ENCODE data around the gene PLPP4. TPM values are rescaled to one million over a fixed set of nuclear protein-coding genes. Genes with fewer than 3 reads are reported as not detected.

PLPP4 gene
- total RNA-seq, 1 experiment from 2014 or later: 10.7 TPM

- Histone ChIP-seq H3K36me3 (ENCODE audit: low read depth, low read length) (no peaks in the 10 kb centered on the region; the same call in 1 of the 2 replicates), H3K9me2 (replicated peaks; ENCODE audit: low read length) (no peaks in the 10 kb centered on the region), H3K27me3 (ENCODE audit: low read length) (no peaks in the 10 kb centered on the region), H3F3A (ENCODE audit: low read length, unreplicated experiment) (no peaks in the 10 kb centered on the region), H3K27ac (ENCODE audit: low read length) (peak overlapping the region; percentile 91), H3K9me3 (ENCODE audit: low read length) (no peaks in the 10 kb centered on the region), H3K79me2 (ENCODE audit: low read length) (no peaks in the 10 kb centered on the region), H3K4me1 (ENCODE audit: insufficient read depth, low read length) (peaks cover 37% of the 10 kb centered on the region), H3K4me2 (ENCODE audit: low read length) (no peak overlapping the region), H2AFZ (ENCODE audit: low read length) (no peak overlapping the region), H3K4me3 (ENCODE audit: low read length) (no peak overlapping the region), H3K9ac (ENCODE audit: low read length) (no peak overlapping the region), H4K20me1 (ENCODE audit: low read length) (no peaks in the 10 kb centered on the region)
- intact Hi-C loops (cut with micrococcal nuclease): loop anchor here (2.0 kb wide), 1 partner anchor 127 kb away; no protein-coding TSS in a partner anchor
- ATAC-seq (no peak), DNase-seq (peak; percentile 13)
- TF ChIP-seq, protein P1, sequence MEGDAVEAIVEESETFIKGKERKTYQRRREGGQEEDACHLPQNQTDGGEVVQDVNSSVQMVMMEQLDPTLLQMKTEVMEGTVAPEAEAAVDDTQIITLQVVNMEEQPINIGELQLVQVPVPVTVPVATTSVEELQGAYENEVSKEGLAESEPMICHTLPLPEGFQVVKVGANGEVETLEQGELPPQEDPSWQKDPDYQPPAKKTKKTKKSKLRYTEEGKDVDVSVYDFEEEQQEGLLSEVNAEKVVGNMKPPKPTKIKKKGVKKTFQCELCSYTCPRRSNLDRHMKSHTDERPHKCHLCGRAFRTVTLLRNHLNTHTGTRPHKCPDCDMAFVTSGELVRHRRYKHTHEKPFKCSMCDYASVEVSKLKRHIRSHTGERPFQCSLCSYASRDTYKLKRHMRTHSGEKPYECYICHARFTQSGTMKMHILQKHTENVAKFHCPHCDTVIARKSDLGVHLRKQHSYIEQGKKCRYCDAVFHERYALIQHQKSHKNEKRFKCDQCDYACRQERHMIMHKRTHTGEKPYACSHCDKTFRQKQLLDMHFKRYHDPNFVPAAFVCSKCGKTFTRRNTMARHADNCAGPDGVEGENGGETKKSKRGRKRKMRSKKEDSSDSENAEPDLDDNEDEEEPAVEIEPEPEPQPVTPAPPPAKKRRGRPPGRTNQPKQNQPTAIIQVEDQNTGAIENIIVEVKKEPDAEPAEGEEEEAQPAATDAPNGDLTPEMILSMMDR (conservative IDR thresholded peaks at IDR 0.05; ENCODE audit: low read depth, low read length): no peak
- TF ChIP-seq EZH2 (IDR thresholded peaks at IDR 0.05; ENCODE audit: low read length, unreplicated experiment): no peak
- TF ChIP-seq EZH2phosphoT487 (IDR thresholded peaks at IDR 0.05; ENCODE audit: borderline replicate concordance, low read length): no peak
- BruUV-seq (replicated peaks): no TSS peak
- CTCF ChIA-PET: no interaction called here
- POLR2A ChIA-PET (ENCODE audit: unreplicated experiment): interaction anchor here (0.6 kb wide), 1 partner anchor 187 kb away, joined by 26 read pairs; no protein-coding TSS in a partner anchor
These were observed 149.2 kb downstream of the PLPP4 start for GRCh38 chr10:120606051-120606764.

- ATAC-seq (peak; percentile 88), DNase-seq (peak; percentile 80)
- ChIA-PET POLR2A (ENCODE audit: unreplicated experiment) (no interaction called here), CTCF (no interaction called here)
- peaks cover 28% of the 10 kb centered on the region for H3K4me1 ChIP-seq (ENCODE audit: insufficient read depth, low read length)
- no peaks in the 10 kb centered on the region; the same call in 1 of the 2 replicates for H3K36me3 ChIP-seq (ENCODE audit: low read depth, low read length)
- TF ChIP-seq EZH2phosphoT487 (IDR thresholded peaks at IDR 0.05; ENCODE audit: borderline replicate concordance, low read length): no peak
- BruUV-seq (replicated peaks): no TSS peak
- H3K4me3 ChIP-seq (ENCODE audit: low read length): no peak overlapping the region
- H3K4me2 ChIP-seq (ENCODE audit: low read length): peak overlapping the region; percentile 63
- no peaks in the 10 kb centered on the region for H3K9me2 ChIP-seq (replicated peaks; ENCODE audit: low read length)
- H4K20me1 ChIP-seq (ENCODE audit: low read length): no peaks in the 10 kb centered on the region
- H3K9me3 ChIP-seq (ENCODE audit: low read length): no peaks in the 10 kb centered on the region
- H3K27me3 ChIP-seq (ENCODE audit: low read length): no peaks in the 10 kb centered on the region
- H2AFZ ChIP-seq (ENCODE audit: low read length): no peak overlapping the region
- peak overlapping the region; percentile 52; the same call in 1 of the 2 replicates for H3K9ac ChIP-seq (ENCODE audit: low read length)
- intact Hi-C loops (cut with micrococcal nuclease): loop anchor here (2.0 kb wide), 1 partner anchor 126 kb away; no protein-coding TSS in a partner anchor
- no peaks in the 10 kb centered on the region for H3F3A ChIP-seq (ENCODE audit: low read length, unreplicated experiment)
- no peaks in the 10 kb centered on the region for H3K79me2 ChIP-seq (ENCODE audit: low read length)
- peak overlapping the region; percentile 91 for H3K27ac ChIP-seq (ENCODE audit: low read length)
These were observed 150.1 kb downstream of the PLPP4 start for GRCh38 chr10:120607016-120607709.

DNA sequence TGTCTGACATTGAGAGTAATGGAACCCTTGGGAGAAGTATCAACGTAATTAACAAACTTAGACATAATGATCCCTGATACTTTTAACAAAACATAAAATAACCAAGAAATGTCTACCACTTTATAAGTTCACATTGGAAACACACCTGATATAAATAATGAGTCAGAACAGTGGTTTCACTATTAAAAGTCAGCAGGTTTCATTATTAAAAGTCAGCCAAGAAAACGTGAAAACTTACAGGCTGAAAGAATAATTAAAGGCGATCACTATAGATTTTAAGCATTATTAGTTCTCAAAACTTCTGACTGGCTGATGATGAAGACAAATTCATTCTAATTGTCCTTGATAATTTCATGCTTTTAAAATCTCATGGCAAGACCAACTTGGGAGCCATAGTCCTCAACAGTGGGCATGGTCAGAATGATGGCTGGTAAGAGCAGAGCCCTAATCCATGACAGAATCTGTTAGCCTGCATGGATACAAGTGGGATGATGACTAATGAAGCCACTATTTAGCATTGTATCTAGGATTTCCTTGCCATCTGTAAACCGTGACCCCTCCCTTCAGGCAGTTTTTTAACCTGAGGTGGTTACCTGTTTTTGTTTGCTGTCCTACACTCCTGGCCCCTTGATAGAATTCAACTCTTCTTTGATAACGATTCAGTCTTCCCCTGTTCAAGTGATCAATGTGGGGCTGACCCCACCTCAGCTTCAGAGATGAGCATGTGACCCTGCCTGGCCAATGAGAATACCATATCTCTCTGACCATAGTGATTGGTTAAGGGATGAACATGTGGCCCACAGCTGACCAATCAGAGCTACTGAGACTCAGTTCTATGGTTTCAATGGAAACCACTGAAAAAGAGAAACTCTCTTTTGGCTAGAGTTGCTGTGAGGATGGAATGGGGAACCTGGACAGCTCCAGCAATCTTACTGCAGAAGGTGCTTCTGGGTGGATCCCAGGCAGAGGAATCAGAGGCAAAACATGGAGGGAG, 151.0 kb downstream of the PLPP4 start:
- DNase-seq (peak; percentile 62), ATAC-seq (peak; percentile 67)
- TF ChIP-seq, protein P1 (conservative IDR thresholded peaks at IDR 0.05; ENCODE audit: low read depth, low read length): no peak
- TF ChIP-seq EZH2 (IDR thresholded peaks at IDR 0.05; ENCODE audit: low read length, unreplicated experiment): no peak
- TF ChIP-seq EZH2phosphoT487 (IDR thresholded peaks at IDR 0.05; ENCODE audit: borderline replicate concordance, low read length): no peak
- Histone ChIP-seq H3K36me3 (ENCODE audit: low read depth, low read length) (no peaks in the 10 kb centered on the region; the same call in 1 of the 2 replicates), H3K9me2 (replicated peaks; ENCODE audit: low read length) (no peaks in the 10 kb centered on the region), H3K9me3 (ENCODE audit: low read length) (no peaks in the 10 kb centered on the region), H4K20me1 (ENCODE audit: low read length) (no peaks in the 10 kb centered on the region), H3K79me2 (ENCODE audit: low read length) (no peaks in the 10 kb centered on the region), H3F3A (ENCODE audit: low read length, unreplicated experiment) (no peaks in the 10 kb centered on the region), H3K9ac (ENCODE audit: low read length) (peak overlapping the region; percentile 22; the same call in 1 of the 2 replicates), H3K27ac (ENCODE audit: low read length) (peak overlapping the region; percentile 91), H3K27me3 (ENCODE audit: low read length) (no peaks in the 10 kb centered on the region), H2AFZ (ENCODE audit: low read length) (no peak overlapping the region), H3K4me2 (ENCODE audit: low read length) (peak overlapping the region; percentile 63), H3K4me3 (ENCODE audit: low read length) (no peak overlapping the region), H3K4me1 (ENCODE audit: insufficient read depth, low read length) (peaks cover 32% of the 10 kb centered on the region)
- ChIA-PET CTCF (no interaction called here), POLR2A (ENCODE audit: unreplicated experiment) (no interaction called here)
- BruUV-seq (replicated peaks): no TSS peak
- intact Hi-C loops (cut with micrococcal nuclease): loop anchor here (2.0 kb wide), 1 partner anchor 125 kb away; no protein-coding TSS in a partner anchor

Data from PC-3 (cell line).